CD1c-positive myeloid dendritic cell (primary cell): ENCODE measurements around the gene RHOD.
A peak's percentile ranks its signal among the peaks of the same experiment; 100 is the strongest.

ENCODE experiments used
- DNase-seq: peaks from one replicate; pipeline ENCODE4 v3.0.0-alpha.2; 2016; ENCODE audit errors: extremely low spot score

Gene RHOD

DNA sequence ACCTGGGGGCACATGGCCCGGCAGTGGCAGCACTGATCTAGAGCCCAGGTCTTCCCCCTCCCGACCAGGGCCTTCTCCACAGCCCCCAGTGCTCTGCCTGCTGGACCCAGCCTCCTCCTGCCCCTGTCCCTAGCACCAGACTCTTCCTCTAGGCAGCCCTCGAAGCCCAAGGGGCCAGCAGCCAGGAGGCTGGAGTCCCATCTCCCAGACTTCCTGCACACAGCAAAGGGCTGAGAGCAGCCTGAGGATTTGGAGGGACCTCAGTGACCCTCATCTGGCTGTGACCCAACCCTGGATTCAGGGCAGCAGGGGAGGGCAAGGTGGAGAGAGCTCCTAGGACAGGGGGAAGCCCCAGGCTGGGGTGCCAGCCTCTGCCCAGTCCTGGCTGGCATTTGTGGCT, 3.0 kb downstream of the RHOD start:
- DNase-seq, result no peak

DNA sequence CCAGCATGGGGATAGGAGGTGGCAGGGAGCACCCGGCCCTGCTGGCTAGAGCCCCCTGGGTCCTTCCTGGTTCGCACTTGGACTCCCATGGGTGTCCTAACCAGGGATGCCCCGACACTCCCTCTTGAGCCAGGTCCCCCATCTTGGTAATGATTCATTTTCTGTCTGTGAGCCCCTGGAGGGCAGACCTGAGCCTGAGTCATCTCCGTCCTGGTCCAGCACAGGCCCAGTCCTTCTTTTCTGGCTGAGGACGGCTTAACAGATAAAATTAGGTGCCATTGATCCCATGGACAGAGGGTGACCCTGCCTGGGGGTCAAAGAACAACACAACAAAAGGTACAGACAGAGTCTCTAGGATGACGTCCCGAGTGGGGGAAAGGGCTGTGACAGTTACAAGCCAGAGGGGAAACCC, 3.5 kb downstream of the RHOD start:
- DNase-seq, result no peak

DNA sequence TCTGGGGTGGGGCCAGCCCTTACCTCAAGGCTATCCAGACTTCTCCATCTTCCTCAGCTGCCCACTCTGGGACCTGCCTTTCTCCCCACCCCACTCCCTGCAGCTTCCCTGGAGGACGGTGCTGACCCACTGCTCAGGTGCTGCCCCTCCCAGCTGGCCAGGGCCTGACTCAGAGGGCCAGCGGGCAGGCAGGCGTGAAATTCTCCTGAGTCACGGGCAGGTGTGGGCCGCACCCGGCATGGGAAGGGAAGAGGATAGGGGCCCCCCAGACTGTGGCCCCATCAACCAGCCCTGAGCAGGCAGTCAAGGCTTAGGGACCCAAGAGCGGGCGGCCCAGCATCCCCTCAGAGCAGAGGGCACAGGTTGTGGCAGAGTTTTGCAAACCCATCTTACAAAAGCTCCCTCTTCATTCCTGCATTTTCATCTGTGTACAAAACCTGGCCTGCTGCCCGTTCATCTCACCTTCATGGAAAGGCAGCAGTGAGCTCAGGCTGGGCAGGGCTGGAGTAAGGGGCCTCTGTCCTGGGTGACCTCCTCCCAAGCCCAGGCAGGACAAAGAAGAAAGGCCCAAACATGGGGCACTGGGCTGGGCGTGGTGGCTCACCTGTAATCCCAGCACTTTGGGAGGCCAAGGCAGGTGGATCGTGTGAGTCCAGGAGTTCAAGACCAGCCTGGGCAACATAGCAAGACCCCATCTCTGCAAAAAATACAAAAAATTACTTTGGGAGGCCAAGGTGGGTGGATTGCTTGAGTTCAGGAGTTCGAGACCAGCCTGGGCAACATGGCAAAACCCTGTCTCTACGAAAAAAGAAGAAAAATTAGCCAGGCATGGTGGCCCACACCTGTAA, 6.1 kb downstream of the RHOD start:
- DNase-seq, result no peak

DNA sequence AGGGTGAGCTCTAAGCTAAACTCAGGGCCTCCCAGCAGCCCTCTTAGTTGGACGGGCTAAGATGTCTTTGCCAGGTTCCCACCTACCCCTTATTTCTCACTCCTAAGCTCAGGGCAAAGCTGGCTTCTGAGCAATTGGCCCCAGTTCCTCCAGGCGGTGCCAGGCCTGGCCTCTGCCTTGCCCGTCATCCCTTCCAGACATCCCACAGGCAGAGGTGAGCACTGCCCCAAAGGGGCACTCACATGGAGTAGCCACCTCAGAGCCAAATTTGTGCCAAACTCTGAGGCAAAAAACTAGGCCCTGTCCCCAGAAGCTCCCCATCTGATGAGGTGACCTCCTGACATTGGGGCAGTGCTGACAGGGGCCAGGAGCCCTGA, 9.7 kb downstream of the RHOD start:
- no peak for DNase-seq

DNA sequence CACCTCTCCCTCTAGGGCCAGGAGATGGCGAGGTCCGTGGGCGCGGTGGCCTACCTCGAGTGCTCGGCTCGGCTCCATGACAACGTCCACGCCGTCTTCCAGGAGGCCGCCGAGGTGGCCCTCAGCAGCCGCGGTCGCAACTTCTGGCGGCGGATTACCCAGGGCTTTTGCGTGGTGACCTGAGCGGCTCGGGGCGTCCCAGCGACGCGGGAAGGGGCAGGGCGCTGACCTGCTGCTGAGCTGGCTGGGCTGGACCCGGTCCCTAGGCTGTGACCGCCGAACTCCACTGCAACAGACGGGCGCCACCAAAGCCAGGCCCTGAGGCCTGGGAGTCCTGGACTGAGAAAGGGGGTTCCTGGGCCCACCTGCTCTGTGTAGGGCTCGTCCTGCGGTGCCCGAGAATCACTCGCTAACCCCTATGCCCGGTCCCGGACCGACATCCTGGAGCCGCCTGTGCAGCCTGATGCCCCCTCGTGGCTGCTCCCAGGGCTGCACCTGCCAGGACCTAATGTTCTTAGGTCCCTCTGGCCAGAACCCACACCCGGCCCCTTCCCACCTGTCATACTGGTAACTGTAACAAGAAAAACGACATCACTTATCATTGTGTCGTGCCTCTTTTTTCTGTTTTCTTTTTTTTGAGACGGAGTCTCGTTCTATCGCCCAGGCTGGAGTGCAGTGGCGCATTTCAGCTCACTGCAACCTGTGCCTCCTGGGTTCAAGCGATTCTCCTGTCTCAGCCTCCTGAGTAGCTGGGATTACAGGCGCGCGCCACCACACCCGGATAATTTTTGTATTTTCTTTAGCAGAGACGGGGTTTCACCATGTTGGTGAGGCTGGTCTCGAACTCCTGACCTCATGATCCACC, 15.0 kb downstream of the RHOD start:
- DNase-seq, result peak; percentile 81

DNA sequence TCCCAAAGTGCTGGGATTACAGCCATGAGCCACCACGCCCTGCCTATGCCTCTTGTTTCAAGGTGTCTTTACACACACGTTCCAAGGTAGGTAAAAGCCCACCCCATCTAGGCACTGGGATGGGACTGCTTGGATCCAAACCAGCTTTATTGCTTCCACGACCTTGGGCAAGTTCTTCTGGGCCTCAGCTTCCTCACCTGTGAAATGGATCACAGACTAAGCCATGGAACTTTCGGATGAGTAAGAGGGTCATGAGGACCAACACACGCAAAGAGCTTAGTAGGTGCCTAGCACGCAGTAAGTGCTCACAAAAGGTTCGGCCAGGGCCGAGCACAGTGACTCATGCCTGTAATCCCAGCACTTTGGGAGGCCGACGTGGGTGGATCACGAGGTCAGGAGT, 15.6 kb downstream of the RHOD start:
- DNase-seq, result peak; percentile 7

DNA sequence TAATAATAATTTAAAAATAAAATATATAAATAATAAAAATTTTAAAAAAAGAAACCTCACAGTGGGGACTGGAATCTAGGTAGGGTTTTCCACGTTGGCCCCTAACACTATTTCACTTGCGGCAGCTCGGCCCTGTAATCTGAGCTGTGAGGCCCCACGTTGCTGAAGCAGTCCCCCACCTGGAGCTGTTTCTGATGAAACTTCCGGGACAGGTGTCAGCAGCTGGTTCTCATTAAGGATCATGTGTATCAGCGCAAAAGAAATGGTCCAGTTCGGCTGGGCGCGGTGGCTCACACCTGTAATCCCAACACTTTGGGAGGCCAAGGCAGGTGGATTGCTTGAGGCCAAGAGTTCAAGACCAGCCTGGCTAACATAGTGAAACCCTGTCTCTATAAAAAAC, 17.3 kb downstream of the RHOD start:
- no peak for DNase-seq

DNA sequence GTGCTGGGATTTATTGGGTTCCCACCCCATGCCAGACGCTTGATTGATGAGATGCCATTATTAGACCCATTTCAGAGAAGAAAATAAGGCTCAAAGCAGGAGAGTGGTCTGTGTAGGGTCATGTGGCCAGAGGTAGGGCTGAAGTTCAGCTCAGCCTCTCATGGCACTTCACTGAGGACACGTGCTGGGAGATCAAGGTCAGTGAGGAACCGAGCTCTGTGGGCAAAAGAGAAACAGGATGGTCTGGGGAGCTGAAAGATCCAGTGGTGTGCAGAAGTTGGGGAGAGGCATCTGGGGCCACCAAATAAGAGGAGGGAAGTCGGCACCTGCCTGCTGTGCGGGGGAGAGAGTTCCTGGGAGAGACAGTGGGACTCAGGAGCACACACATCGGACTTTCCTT, 19.6 kb downstream of the RHOD start:
- peak; percentile 39 for DNase-seq

DNA sequence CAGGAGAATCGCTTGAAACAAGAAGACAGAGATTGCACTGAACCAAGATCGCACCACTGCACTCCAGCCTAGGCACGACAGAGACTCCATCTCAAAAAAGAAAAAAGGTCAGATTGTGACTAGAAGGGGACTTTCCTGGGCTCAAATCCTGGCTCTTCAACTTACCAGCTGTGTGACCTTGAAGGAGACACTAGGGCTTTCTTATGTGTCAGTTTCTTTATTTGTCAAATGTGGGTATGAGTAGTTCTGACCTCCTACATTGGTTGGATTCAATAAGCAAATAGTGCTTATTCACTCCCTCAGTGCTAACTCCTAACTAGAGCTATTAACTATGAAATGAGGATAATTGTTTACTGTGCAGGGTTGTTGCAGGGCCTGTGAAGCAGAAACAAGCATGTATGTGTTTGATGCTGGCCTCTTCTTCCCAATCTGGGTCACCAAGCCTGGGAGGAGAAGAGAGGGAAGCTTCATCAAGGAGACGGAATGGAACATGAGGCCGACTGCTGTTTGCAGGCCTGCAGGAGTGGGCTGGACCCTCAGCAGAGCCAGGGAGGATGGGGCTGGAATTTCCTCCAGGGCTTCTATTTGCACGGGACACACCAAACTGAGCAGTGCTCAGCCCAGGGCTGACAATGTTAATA, 22.5 kb downstream of the RHOD start:
- DNase-seq, result no peak

DNA sequence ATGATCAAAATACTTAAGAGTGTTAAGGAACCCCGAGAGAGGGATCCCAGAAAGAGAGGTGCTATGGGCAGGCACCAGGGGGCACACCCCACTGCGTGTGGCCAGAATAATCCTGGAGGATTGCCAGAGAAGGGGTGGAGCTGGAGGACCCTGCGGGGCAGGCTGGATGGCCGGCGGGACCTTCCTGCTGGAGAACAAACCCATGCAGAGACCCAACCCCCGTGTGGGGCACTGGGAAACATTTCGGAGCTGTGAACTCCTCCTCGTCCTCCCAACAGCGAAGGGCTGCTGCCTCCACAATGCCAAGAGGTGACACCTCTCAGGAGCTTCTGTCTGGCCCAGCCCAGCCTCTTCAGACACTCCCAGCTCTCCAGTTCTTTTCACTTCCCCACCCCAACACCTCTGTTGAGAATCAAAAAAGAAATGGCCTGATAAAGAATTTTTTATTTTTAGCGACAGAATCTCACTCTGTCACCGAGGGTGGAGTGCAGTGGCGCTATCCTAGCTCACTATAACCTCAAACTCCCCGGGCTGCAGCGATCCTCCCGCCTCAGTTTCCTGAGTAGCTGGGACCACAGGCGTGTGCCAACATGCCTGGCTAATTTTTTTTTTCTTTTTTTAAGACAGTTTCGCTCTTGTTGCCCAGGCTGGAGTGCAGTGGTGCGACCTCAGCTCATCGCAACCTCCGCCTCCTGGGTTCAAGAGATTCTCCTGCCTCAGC, 25.6 kb downstream of the RHOD start:
- DNase-seq, result peak; percentile 12

DNA sequence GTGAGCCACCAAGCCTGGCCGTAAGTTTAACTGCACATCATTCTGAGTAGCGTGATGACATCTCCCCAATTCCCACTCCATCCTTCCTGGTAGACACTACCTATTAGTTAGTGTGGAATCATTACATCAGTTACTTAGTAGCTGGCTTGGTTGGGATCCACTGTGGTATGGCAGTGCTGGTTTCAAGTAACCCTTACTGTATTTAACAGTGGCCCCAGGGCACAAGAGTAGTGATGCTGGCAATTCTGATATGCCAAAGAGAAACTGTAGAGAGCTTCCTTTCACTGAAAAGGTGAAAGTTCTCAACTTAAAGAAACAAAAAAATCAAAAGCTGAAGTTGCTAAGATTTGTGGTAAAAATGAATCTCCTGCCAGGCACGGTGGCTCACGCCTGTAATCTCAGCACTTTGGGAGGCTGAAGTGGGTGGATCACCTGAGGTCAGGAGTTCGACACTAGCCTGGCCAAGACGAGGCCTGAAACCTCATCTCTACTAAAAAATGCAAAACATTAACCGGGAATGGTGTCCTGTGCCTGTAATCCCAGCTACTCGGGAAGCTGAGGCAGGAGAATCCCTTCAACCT, 27.2 kb downstream of the RHOD start:
- no peak for DNase-seq

DNA sequence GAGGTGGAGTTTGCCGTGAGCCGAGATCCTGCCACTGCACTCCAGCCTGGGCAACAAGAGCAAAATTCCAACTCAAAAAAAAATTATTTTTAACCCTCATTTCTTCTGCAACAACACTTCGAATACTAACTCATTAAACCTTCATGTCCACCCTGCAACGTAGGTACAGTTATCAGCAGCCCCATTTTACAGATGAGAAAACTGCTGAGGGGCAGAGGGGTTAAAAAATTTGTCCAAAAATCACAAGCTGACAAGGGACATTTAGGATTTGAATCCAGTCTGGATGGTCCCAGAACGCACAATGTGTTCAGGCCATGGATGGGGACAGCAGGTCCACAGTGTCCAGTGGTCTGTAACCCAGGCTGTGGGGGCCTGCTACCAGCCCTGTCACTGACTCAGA, 29.0 kb downstream of the RHOD start:
- DNase-seq, result no peak

DNA sequence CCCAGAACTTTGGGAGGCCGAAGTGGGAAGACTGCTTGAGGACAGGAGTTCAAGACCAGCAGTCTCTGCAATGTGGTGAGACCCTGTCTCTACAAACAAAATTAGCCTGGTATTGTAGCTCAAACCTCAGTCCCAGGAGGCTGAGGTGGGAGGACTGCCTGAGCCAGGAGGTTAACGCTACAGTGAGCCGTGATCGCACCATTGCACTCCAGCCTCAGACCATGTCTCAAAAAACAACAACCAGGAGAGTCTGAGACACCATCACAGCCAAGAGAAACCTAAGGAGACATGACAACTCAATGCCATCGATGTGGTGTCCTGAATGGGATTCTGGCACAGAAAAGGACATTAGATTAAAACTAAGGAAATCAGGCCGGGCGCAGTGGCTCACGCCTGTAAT, 34.1 kb downstream of the RHOD start:
- DNase-seq, result no peak

DNA sequence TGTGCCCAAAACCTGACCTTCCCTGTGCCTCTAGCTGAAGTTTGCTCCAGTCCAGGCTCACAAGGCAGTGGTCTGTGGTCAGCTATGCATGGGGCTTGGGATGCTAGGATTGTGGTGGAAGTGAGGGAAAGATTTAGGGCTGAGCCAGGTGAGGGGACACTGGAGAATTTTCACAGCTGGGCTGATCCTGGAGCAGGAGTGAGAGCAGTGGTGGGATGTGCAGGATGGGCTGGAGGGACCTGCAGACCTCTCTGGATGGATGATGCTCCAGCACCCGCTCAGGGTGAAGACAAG, 38.5 kb downstream of the RHOD start:
- DNase-seq, result no peak

DNA sequence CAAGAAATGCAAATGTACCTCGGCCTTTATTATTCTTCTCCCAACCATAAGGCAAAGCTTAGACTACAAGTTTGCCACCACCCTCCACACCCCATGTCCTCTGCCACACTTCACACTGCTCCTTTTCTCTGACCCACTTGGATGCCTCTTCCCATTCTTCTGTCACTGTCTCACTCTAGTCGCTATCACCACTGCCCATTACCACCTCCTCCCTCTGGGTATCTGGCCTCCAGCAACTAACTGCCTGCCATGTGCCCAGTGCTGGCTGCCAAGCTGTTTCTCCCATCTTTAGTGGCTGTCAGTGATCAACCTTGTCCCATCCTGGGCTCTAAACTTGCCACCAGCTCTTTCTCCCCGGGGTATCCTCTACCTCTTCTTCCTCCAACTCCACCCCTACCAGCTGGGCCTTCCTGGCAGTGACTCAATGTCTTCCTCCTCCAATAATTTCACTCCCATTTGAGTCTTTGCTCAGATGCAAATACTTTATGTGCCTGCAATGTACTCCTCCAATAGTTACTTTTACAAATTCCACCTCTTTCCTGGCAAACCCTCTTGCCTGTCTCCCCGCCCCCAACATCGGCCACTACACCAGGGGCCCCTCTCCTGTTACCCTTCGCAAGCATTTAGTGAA, 42.3 kb downstream of the RHOD start:
- DNase-seq, result no peak

DNA sequence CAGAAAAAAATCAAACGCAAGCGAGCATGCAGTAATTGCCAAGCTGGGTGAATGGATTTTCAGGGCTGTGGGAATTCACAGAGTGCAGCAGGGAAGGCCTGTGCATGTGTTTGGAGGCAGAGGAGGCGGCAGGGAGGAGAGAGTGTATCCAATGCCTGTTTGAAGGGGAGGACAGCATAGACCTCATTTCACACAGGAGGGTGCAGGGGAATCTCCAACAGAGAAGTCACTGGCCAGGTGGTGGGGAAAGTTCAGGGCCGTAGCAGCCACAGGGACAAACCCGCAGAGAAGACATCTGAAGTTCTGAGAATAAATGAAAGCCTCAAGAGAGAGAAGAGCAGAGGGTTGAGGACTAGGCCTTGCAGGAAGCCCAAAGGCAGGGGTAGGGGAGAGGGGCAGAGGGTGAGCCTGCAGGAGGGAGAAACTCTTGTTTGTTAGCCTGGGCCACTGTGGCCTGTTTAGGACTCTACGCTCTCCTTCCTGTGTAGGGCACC, 43.2 kb downstream of the RHOD start:
- no peak for DNase-seq

DNA sequence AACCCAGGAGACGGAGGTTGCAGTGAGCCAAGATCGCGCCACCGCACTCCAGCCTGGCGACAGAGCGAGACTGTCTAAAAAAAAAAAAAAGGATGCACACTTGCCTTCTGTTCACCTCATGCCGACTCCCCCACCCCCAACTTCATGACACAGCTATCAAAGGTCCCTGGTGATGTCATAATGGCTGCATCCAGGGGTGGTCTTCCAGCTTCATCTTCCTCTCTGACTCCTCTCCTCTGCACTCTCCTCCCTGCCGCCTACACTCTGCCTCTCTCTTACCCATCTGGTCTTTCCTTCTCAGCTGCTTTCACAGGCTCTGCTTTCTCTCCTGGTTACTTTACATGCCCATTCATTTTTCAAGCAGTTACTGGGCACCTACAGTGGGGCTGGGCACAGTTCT, 46.0 kb downstream of the RHOD start:
- no peak for DNase-seq

DNA sequence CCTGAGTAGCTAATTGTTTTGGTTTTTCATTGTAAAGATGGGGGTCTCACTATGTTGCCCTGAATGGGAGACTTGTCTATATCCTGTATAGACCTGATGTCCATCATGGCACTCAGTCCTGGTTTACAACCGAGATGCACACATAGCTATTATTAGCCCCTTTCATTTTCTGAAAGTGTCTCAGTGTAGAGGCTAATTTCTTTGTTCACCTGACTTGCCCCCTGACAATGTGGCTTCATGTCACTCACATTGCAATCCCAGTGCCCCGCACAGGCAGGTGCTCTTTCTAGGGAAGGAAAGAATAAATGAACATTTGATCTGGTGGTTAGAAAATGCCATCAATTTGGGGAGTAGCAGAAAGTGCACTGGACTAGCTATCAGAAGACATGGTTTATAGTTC, 49.3 kb downstream of the RHOD start:
- no peak for DNase-seq

DNA sequence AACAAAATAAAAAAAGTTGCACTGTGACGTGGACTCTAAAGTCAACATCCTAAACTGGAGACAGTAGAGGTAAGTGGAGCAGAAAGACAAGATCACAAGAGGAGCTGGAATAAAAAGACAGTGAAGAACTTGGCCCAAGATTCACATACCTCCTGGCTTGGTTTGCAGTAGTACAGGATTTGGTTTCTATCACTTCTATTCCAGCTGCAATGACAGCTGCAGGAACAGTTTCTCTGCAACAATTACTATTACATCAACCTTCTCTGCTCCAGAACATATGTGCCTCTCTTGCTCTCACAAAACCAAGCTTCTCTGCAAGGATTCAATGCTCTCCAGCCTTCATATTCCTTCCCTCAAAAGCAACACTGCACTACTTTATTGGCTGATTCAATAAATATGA, 54.6 kb downstream of the RHOD start:
- DNase-seq, result no peak

DNA sequence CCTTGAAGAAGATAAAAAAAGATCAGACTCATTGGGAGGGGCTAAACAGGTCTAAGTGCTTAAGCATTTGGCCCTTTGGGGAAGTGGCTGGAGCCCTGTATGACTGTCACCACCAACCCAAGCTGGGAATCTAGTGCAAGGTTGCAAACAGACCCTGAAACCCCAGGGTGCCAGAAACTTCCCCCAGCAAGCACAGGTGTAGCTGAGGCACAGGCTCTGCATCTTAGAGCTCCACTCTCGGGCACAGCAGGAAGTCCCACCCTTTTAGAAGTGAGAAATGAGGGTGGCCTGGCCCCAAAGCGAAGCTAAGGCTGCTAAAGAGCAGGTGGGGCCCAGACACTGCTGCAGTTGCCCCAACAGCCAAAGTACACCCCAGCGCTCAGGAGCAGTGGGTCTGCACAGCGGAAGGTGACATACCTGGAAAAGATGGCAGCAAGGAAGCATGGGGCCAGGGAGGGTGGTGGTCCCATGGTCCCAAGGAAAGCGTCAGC, 56.6 kb downstream of the RHOD start:
- peak; percentile 60 for DNase-seq

DNA sequence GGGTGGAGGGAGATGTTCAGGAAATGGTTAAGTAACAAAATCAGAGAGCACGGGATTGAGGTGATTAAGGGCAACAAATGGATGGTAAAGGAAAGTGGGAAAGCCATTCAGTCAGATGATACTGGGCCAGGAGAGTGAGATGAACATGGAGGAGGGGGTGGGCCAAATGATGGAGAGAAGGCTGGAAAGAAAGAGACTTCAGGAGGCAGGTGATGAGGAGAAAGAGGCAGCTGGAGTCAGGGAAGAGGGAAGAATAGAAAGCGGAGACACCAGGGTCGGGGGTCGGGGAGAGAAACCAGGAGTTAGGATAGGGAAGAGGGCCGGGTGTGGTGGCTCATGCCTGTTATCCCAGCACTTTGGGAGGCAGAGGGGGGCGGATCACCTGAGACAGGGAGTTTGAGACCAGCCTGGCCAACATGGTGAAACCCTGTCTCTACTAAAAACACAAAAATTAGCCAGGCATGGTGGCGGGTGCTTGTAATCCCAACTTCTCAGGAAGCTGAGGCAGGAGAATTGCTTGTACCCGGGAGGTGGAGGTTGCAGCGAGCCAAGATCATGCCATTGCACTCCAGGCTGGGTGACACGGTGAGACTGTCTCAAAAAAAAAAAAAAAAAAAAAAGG, 57.7 kb downstream of the RHOD start:
- no peak for DNase-seq
